K562 (cell line): ENCODE data around the gene PTPRR.

Source experiments
- CHD1 ChIP-seq: fragments of 200-600 bp; sonication (generic); IDR thresholded peaks from one replicate; pipeline ENCODE4 v1.6.1; 2012; ENCODE audit warnings: mild to moderate bottlenecking, moderate library complexity, low read length, inconsistent platforms
- MYNN ChIP-seq, 2 experiments: sonication (generic); formaldehyde crosslinking in 1 of 2; IDR thresholded peaks; 2 replicates each; pipeline versions ENCODE4 v1.5.0 to v1.6.1; 2016 to 2020; ENCODE audit warnings: antibody characterized with exemption in 1 of 2, missing genetic modification reagents in 1 of 2
- NCOA1 ChIP-seq: fragments of 450-650 bp; IDR thresholded peaks from 2 replicates; pipeline ENCODE4 v1.6.1; 2016; ENCODE audit warnings: low read depth
- SMARCA5 ChIP-seq: fragments of 450-650 bp; IDR thresholded peaks from 2 replicates; pipeline ENCODE4 v1.6.1; 2016
- ZBED1 ChIP-seq: IDR thresholded peaks from 2 replicates; pipeline ENCODE4 v1.6.1; 2014
- TF ChIP-seq, protein P1 (sequence below): fragments of 450-650 bp; IDR thresholded peaks from 2 replicates; pipeline ENCODE4 v1.6.1; 2017; ENCODE audit warnings: mild to moderate bottlenecking, moderate library complexity

DNA sequence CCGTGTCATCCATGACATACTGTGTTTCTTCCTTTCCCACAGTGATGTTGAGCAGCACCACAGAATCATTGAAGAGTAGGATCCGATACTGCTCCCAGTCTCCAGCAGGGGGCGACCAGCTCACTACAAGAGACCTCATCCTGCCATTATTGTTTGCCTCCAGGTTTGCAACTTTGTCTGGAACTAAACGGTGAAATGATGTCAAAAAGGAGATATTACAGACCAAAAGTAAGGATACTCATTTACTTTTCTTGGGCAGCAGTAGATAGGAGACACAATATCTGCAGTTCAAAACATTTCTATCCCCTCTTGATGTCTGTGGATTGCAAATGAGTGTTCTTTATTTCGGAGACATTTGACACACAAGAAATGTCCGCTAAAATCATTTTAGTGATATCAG is 330.5 kb downstream of the PTPRR start:
- TF ChIP-seq, protein P1, sequence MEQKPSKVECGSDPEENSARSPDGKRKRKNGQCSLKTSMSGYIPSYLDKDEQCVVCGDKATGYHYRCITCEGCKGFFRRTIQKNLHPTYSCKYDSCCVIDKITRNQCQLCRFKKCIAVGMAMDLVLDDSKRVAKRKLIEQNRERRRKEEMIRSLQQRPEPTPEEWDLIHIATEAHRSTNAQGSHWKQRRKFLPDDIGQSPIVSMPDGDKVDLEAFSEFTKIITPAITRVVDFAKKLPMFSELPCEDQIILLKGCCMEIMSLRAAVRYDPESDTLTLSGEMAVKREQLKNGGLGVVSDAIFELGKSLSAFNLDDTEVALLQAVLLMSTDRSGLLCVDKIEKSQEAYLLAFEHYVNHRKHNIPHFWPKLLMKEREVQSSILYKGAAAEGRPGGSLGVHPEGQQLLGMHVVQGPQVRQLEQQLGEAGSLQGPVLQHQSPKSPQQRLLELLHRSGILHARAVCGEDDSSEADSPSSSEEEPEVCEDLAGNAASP: no peak
- TF ChIP-seq NCOA1 (no peak), CHD1 (no peak), SMARCA5 (no peak), MYNN (IDR thresholded peaks at IDR 0.05) (no peak), MYNN (CRISPR knock-in tag; IDR thresholded peaks at IDR 0.05) (no peak), ZBED1 (no peak)
